Measurements from ENCODE around the gene ACVR1B.

ACVR1B gene

GRCh38 chr12:51969643-51970042, 18.1 kb downstream of the ACVR1B start:
- in situ Hi-C loops (cut with HindIII; ENCODE audit: low sequenced_read_pairs): loop anchor here (5.0 kb wide), 2 partner anchors 82 to 123 kb away; partner anchors contain the start of gene ANKRD33

DNA sequence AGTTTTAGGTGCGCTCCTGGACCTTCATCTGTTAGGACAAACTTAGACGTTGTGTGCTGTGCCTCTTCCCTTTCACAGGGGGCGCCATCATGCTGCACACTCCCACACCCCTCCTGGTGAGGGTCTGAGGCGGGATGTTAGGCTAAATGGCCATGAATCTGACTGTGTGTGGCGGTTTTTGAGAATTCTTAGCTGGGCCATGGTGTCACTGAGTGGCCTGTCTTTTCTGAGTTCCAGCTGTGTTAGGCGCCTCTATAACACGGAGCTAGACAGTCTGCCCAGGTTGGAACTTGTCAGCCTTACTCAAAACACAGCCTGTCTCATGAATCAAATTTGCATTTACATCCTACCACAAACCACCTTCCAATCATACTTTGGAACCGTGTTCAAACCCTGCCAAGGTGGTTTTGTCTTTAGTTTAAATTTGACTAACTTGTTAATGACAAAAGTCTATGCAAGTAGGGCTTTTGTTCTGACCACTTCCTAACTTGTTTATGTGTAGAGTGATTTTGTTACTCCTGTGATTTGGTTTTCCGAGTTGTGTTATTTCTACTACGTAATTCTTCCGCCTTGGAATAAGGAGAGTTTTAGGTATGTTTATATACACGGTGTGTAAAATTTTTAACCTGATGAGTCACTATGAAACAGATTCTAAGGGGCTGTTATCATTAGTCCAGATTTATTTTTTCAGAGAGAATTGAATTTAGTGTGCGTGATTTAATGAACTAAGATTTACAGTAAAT, 19.6 kb downstream of the ACVR1B start:
- in situ Hi-C loops (cut with HindIII; ENCODE audit: low sequenced_read_pairs): no loop called here

GRCh38 chr12:51971679-51972421, 20.4 kb downstream of the ACVR1B start:
- in situ Hi-C loops (cut with HindIII; ENCODE audit: low sequenced_read_pairs): no loop called here

GRCh38 chr12:51972422-51972812, 20.9 kb downstream of the ACVR1B start:
- in situ Hi-C loops (cut with HindIII; ENCODE audit: low sequenced_read_pairs): no loop called here

DNA sequence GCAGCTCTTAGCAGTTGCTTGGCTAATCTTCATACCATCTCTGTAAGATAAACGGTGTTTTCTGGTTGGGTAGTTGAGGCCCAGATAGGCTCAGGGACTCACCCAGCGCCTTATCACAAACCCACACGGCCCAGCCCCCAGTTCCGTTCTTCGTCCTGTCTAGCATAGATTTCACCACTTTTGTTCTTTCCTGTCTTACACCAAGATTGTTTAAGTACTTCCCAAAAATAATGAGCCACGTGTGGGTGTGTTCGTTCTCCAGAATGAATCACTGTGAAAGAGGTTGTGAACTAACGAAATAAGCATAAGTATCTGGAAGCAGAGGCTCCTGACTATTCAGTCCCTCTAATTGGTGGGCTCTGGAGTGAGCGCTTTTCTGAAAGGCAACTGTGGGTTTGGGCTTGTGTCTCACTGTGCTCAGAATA, 21.4 kb downstream of the ACVR1B start:
- in situ Hi-C loops (cut with HindIII; ENCODE audit: low sequenced_read_pairs): no loop called here

DNA sequence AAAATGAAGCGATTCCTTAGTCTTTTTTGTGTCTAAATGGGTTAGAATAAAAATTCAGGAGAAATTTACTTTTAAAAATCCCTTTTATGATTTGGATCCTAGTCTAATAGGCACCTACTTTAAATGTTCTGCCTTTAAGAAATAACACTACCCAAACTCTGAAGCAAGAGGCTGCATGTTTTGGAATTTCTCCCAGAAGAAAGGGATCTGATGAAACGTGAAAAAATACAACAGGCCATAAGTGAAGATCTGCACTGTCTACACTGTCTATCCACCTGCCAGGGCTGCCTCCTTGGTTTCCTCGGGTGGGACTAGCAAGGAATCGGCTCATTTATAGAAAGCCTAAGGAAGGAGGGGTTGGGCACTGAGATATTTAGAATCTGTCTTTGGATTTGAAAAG, 22.1 kb downstream of the ACVR1B start:
- in situ Hi-C loops (cut with HindIII; ENCODE audit: low sequenced_read_pairs): no loop called here

GRCh38 chr12:51974646-51975045, 23.1 kb downstream of the ACVR1B start:
- in situ Hi-C loops (cut with HindIII; ENCODE audit: low sequenced_read_pairs): loop anchor here (5.0 kb wide), 1 partner anchor 48 kb away; no protein-coding TSS in a partner anchor

- in situ Hi-C loops (cut with HindIII; ENCODE audit: low sequenced_read_pairs): loop anchor here (5.0 kb wide), 1 partner anchor 47 kb away; no protein-coding TSS in a partner anchor
These were observed 23.7 kb downstream of the ACVR1B start for GRCh38 chr12:51975196-51975595.

GRCh38 chr12:51976376-51977160, 25.1 kb downstream of the ACVR1B start:
- in situ Hi-C loops (cut with HindIII; ENCODE audit: low sequenced_read_pairs): loop anchor here (5.0 kb wide), 1 partner anchor 46 kb away; no protein-coding TSS in a partner anchor

DNA sequence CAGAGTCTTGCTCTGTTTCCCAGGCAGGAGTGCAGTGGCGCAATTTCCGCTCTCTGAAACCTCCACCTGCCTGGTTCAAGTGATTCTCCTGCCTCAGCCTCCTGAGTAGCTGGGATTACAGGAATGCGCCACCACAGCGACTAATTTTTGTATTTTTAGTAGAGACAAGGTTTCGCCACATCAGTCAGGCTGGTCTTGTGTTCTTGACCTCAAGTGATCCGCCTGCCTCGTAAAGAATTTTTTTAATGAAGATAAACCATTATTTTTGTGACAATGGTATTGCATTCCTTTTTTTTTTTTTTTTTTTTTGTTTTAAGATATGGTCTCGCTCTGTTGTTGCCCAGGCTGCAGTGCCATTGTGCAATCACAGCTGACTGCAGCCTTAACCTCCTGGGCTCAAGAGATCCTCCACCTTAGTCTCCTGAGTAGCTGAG, 25.8 kb downstream of the ACVR1B start:
- in situ Hi-C loops (cut with HindIII; ENCODE audit: low sequenced_read_pairs): loop anchor here (5.0 kb wide), 1 partner anchor 45 kb away; no protein-coding TSS in a partner anchor

GRCh38 chr12:51979306-51979705, 27.8 kb downstream of the ACVR1B start:
- in situ Hi-C loops (cut with HindIII; ENCODE audit: low sequenced_read_pairs): loop anchor here (5.0 kb wide), 1 partner anchor 43 kb away; no protein-coding TSS in a partner anchor

DNA sequence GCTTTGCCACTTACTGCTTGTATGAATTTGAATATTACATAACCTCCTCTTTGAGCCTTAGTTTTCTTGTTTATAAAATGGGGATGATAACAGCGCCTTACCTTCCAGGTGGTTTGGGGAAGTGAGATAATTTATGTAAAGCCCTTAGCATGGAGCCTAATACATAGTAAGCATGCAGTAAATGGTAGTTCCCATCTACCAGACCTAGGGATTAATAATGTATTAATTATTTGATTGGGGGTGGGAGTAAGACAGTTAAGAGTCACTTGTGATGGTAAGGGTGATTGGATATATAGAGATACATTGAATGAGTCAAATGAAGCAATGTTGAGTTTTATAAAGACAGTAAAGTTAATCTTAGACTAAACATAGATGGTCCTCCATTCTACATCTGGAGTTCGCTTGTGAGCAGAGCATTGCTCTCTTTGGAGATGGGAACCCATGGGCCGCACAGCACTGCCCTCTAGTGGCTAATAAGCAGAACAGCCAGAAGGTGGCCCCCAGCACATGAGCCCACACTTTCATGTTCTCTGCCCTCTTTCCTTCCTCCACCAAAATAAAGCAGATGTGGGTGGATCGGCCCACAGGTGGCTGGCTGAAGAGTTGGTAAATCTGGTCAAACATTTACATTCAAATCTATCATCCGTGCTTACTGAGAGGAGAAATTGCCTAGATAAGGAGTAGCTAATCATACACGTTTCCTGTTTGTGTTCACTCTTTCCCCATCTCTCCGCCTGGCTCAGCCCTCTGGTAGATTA, 28.7 kb downstream of the ACVR1B start:
- in situ Hi-C loops (cut with HindIII; ENCODE audit: low sequenced_read_pairs): no loop called here

GRCh38 chr12:51980809-51981127, 29.3 kb downstream of the ACVR1B start:
- in situ Hi-C loops (cut with HindIII; ENCODE audit: low sequenced_read_pairs): no loop called here

DNA sequence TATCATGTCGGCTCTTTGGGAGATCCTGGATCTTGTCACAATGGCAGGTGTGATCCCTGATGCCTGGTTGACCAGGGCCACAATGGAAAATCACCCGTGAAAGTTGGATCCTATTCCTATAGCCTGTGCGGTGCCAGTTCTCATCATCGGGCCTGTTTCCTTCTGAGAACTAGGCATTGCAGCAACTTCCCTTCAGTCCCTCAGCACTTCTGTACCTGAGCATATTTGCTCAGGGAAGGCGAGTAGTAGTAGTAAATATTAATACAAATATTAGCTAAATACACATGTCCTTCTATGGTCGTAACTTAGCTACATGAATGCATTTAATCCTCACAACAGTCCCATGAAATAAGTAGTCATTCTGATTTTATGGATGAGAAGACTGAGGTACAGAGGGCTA, 33.2 kb downstream of the ACVR1B start:
- in situ Hi-C loops (cut with HindIII; ENCODE audit: low sequenced_read_pairs): no loop called here

GRCh38 chr12:51985154-51985835, 33.8 kb downstream of the ACVR1B start:
- in situ Hi-C loops (cut with HindIII; ENCODE audit: low sequenced_read_pairs): no loop called here

DNA sequence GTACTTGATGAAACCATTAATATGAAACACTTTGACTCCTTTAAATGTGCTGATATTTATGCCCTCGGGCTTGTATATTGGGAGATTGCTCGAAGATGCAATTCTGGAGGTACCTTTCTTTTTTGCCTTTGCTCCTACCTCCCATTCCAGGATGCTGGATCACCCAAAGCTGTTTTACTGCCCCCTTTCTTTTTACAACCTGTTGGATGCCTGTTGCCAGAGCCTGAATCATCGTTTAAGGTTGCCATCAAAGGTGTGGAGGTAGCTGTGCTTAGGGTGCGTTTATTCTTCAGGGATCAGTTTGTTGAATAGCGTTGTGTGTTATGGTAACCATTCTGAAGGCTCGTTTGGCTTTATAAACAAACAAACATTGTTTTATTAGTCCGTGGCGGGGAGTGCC, 35.3 kb downstream of the ACVR1B start:
- in situ Hi-C loops (cut with HindIII; ENCODE audit: low sequenced_read_pairs): no loop called here

DNA sequence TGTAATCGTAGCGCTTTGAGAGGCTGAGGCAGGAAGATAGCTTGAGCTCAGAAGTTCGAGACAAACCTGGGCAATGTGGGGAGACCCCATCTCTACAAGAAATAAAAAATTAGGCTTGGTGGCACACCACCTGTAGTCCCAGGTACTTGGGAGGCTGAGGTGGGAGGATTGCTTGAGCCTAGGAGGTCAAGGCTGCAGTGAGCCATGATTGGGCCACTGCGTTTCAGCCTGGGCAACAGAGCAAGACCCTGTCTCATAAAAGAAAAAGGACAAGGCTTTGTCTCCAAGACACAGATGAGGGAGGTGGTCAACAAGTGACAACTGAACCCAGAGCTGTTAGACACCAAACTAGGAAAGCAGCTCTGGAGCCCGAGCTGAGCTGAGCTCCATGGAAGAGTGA, 40.7 kb downstream of the ACVR1B start:
- in situ Hi-C loops (cut with HindIII; ENCODE audit: low sequenced_read_pairs): no loop called here

- in situ Hi-C loops (cut with HindIII; ENCODE audit: low sequenced_read_pairs): no loop called here
These were observed 43.0 kb downstream of the ACVR1B start for GRCh38 chr12:51994539-51994820.

DNA sequence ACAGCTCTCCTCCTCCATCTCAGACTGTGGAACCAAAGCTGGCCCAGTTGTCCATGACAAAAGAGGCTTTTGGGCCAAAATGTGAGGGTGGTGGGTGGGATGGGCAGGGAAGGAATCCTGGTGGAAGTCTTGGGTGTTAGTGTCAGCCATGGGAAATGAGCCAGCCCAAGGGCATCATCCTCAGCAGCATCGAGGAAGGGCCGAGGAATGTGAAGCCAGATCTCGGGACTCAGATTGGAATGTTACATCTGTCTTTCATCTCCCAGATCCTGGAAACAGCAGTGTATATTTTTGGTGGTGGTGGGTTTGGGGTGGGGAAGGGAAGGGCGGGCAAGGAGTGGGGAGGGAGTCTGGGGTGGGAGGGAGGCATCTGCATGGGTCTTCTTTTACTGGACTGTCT, 43.5 kb downstream of the ACVR1B start:
- in situ Hi-C loops (cut with HindIII; ENCODE audit: low sequenced_read_pairs): no loop called here

DNA sequence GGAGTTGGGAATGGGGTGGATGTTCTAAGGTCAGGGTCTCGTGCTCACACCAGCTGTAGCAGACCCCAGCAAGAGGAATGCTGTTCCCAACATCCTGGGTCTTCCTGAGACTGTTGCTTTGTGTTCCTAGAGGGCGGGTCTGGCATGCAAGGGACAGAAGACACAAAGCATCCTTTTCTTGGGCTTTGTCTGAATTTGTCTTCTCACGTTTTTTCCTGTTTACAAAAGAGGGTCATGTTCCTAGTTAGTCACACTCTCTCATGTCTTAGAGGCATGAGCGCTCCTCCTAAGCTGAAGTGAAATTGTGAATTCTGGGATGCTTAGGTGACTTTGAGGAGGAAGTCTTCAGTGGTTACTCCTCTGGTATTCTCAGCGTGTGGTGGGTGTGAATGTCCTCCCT, 45.6 kb downstream of the ACVR1B start:
- in situ Hi-C loops (cut with HindIII; ENCODE audit: low sequenced_read_pairs): no loop called here
